Activated CD8-positive, alpha-beta memory T cell treated with anti-CD3 and anti-CD28 coated beads for 1 hour (primary cell): Measurements from ENCODE around the gene PROX2.

Experiments used
- DNase-seq, 2 donors: peaks; one replicate each; pipeline ENCODE4 v3.0.0-alpha.2; 2020; ENCODE audit warnings: low read depth in 1 of 2; ENCODE audit errors: extremely low read depth in 1 of 2

The PROX2 gene

GRCh38 chr14:74846968-74847665 is 28.8 kb downstream of the PROX2 start:
- DNase-seq, result no peak

GRCh38 chr14:74846168-74846567 is 29.8 kb downstream of the PROX2 start:
- DNase-seq, result no peak

- DNase-seq, result no peak
These were observed 32.3 kb downstream of the PROX2 start for GRCh38 chr14:74843653-74844052.

GRCh38 chr14:74841230-74842207 is 34.4 kb downstream of the PROX2 start:
- peak in 1 of 2 donors; percentile 4 for DNase-seq

- DNase-seq, result no peak
These were observed 35.3 kb downstream of the PROX2 start for GRCh38 chr14:74840603-74841030.

GRCh38 chr14:74838166-74838565 is 37.8 kb downstream of the PROX2 start:
- DNase-seq, result no peak

- no peak for DNase-seq
These were observed 39.5 kb downstream of the PROX2 start for GRCh38 chr14:74836251-74836960.

- DNase-seq, result no peak
These were observed 40.2 kb downstream of the PROX2 start for GRCh38 chr14:74835645-74836250.

GRCh38 chr14:74834692-74835392 is 41.1 kb downstream of the PROX2 start:
- DNase-seq, result no peak

GRCh38 chr14:74832849-74833248 is 43.1 kb downstream of the PROX2 start:
- no peak for DNase-seq

GRCh38 chr14:74829251-74829650 is 46.7 kb downstream of the PROX2 start:
- DNase-seq, result no peak

- no peak for DNase-seq
These were observed 49.4 kb downstream of the PROX2 start for GRCh38 chr14:74826574-74826973.
